ENCODE results near the gene MTX3. TPM values are rescaled to one million over a fixed set of nuclear protein-coding genes. Genes with fewer than 3 reads are reported as not detected.

MTX3 gene
- total RNA-seq, 2 experiments from 2014 or later = 17.2 to 17.6 TPM

GRCh38 chr5:79938468-79938867 is 52.6 kb downstream of the MTX3 start:
- no peaks in the 10 kb centered on the region for H3K9me3 Mint-ChIP-seq
- peaks cover 3% of the 10 kb centered on the region for H3K27me3 Mint-ChIP-seq
- H3K27ac Mint-ChIP-seq = peak overlapping the region; percentile 54
- H3K4me3 Mint-ChIP-seq = no peak overlapping the region
- H3K36me3 Mint-ChIP-seq = no peaks in the 10 kb centered on the region
- peaks cover 18% of the 10 kb centered on the region for H3K4me1 Mint-ChIP-seq
- DNase-seq (peak; percentile 42), ATAC-seq (ENCODE audit: low read depth) (peak; percentile 96)
- POLR2A ChIA-PET = interaction anchor here (0.5 kb wide), 1 partner anchor 55 kb away, joined by 3 read pairs; no protein-coding TSS in a partner anchor

GRCh38 chr5:79936646-79937216 is 54.3 kb downstream of the MTX3 start:
- ATAC-seq (ENCODE audit: low read depth) (no peak), DNase-seq (no peak)
- no peak overlapping the region for H3K4me3 Mint-ChIP-seq
- POLR2A ChIA-PET = no interaction called here
- no peak overlapping the region for H3K27ac Mint-ChIP-seq
- H3K27me3 Mint-ChIP-seq = peaks cover 3% of the 10 kb centered on the region
- no peaks in the 10 kb centered on the region for H3K9me3 Mint-ChIP-seq
- no peaks in the 10 kb centered on the region for H3K36me3 Mint-ChIP-seq
- peaks cover 18% of the 10 kb centered on the region for H3K4me1 Mint-ChIP-seq

GRCh38 chr5:79936002-79936645 is 54.9 kb downstream of the MTX3 start:
- DNase-seq (no peak), ATAC-seq (ENCODE audit: low read depth) (no peak)
- Mint-ChIP-seq H3K36me3 (no peaks in the 10 kb centered on the region), H3K4me1 (peaks cover 18% of the 10 kb centered on the region), H3K4me3 (no peak overlapping the region), H3K27ac (no peak overlapping the region), H3K27me3 (peaks cover 3% of the 10 kb centered on the region), H3K9me3 (no peaks in the 10 kb centered on the region)
- POLR2A ChIA-PET = no interaction called here

GRCh38 chr5:79934681-79935080 is 56.4 kb downstream of the MTX3 start:
- ATAC-seq (ENCODE audit: low read depth) = no peak
- Mint-ChIP-seq H3K27me3 (peaks cover 3% of the 10 kb centered on the region), H3K4me1 (peaks cover 18% of the 10 kb centered on the region), H3K27ac (no peak overlapping the region), H3K9me3 (no peaks in the 10 kb centered on the region), H3K36me3 (no peaks in the 10 kb centered on the region), H3K4me3 (no peak overlapping the region)
- POLR2A ChIA-PET = no interaction called here
- no peak for DNase-seq

GRCh38 chr5:79932510-79933504 is 58.3 kb downstream of the MTX3 start:
- Mint-ChIP-seq H3K4me1 (peaks cover 2% of the 10 kb centered on the region), H3K9me3 (no peaks in the 10 kb centered on the region), H3K4me3 (no peak overlapping the region), H3K27ac (no peak overlapping the region), H3K27me3 (peaks cover 3% of the 10 kb centered on the region), H3K36me3 (no peaks in the 10 kb centered on the region)
- no peak for ATAC-seq (ENCODE audit: low read depth)
- no peak for DNase-seq
- POLR2A ChIA-PET = no interaction called here

GRCh38 chr5:79931866-79932265 is 59.2 kb downstream of the MTX3 start:
- peaks cover under 1% of the 10 kb centered on the region for H3K4me1 Mint-ChIP-seq
- POLR2A ChIA-PET = no interaction called here
- H3K4me3 Mint-ChIP-seq = no peak overlapping the region
- no peaks in the 10 kb centered on the region for H3K9me3 Mint-ChIP-seq
- no peaks in the 10 kb centered on the region for H3K36me3 Mint-ChIP-seq
- peaks cover 3% of the 10 kb centered on the region for H3K27me3 Mint-ChIP-seq
- no peak overlapping the region for H3K27ac Mint-ChIP-seq
- no peak for DNase-seq
- ATAC-seq (ENCODE audit: low read depth) = no peak

GRCh38 chr5:79931409-79931808 is 59.7 kb downstream of the MTX3 start:
- no peaks in the 10 kb centered on the region for H3K27me3 Mint-ChIP-seq
- DNase-seq = no peak
- no peak for ATAC-seq (ENCODE audit: low read depth)
- H3K9me3 Mint-ChIP-seq = no peaks in the 10 kb centered on the region
- H3K27ac Mint-ChIP-seq = no peak overlapping the region
- H3K4me1 Mint-ChIP-seq = no peaks in the 10 kb centered on the region
- POLR2A ChIA-PET = no interaction called here
- H3K4me3 Mint-ChIP-seq = no peak overlapping the region
- no peaks in the 10 kb centered on the region for H3K36me3 Mint-ChIP-seq

- POLR2A ChIA-PET = no interaction called here
- Mint-ChIP-seq H3K36me3 (no peaks in the 10 kb centered on the region), H3K9me3 (no peaks in the 10 kb centered on the region), H3K4me3 (no peak overlapping the region), H3K27ac (no peak overlapping the region), H3K27me3 (no peaks in the 10 kb centered on the region), H3K4me1 (no peaks in the 10 kb centered on the region)
- ATAC-seq (ENCODE audit: low read depth) (no peak), DNase-seq (no peak)
Measured at GRCh38 chr5:79929095-79929494, 62.0 kb downstream of the MTX3 start.

Other genes starting within 250 kb of the MTX3 start
- gene THBS4, start 44.1 kb upstream of the MTX3 start, total RNA-seq = under 1 TPM; 0.47 to 0.57 TPM

Measured in activated naive CD8-positive, alpha-beta T cell treated with anti-CD3 and anti-CD28 coated beads, Interleukin-2, amount 10 ng/mL, durations not matched to agents 7 days and 5 days (primary cell).